HEK293 (cell line): ENCODE results near the gene LOXL4.

Experiments used
- CTCF ChIA-PET: fragments of 350-600 bp; formaldehyde crosslinking; extraction: SDS; loops from one replicate; lab custom pipeline; 2021; ENCODE audit warnings: antibody characterized with exemption; lab: Yijun Ruan, JAX
- POLR2A ChIA-PET: fragments of 300-600 bp; formaldehyde crosslinking; extraction: SDS; loops from one replicate; lab custom pipeline; 2020; ENCODE audit warnings: antibody characterized with exemption, inconsistent platforms; lab: Yijun Ruan, JAX
- H3K27ac ChIP-seq: fragments of 200-500 bp; sonication (Bioruptor generic); 2 replicates; pipeline ENCODE4 v1.5.1; 2014; ENCODE audit warnings: low read depth, low read length, control low read depth, inconsistent platforms; ENCODE audit errors: extremely low read depth
- H3K36me3 ChIP-seq, 2 experiments: fragments of 200-500 bp in 1 of 2; sonication (Bioruptor generic) in 1 of 2; 1 replicate in 1 of 2; 2 replicates in 1 of 2; pipeline ENCODE4 v1.5.1; 2014 to 2017; ENCODE audit warnings: inconsistent platforms in 2 of 2, low read length in 2 of 2; ENCODE audit not compliant: control insufficient read depth in 2 of 2, insufficient read depth in 1 of 2
- H3K4me1 ChIP-seq: fragments of 200-500 bp; sonication (Bioruptor generic); 2 replicates; pipeline ENCODE4 v1.5.1; 2014; ENCODE audit warnings: mild to moderate bottlenecking, low read length, inconsistent platforms; ENCODE audit not compliant: control insufficient read depth, insufficient read depth
- H3K4me3 ChIP-seq: 2 replicates; pipeline ENCODE4 v1.5.1; 2011; ENCODE audit warnings: low read depth, mild to moderate bottlenecking, control low read depth, low read length, moderate library complexity
- H3K9me3 ChIP-seq: fragments of 200-500 bp; sonication (Bioruptor generic); 2 replicates; pipeline ENCODE4 v1.5.1; 2014; ENCODE audit warnings: low read depth, low read length, inconsistent platforms; ENCODE audit not compliant: control insufficient read depth, insufficient read depth
- ATF2 ChIP-seq: fragments of 450-650 bp; formaldehyde crosslinking; IDR thresholded peaks from 2 replicates; pipeline ENCODE4 v1.5.1; 2016; ENCODE audit warnings: missing biosample characterization, missing genetic modification characterization, low read depth
- GLIS2 ChIP-seq: fragments of 450-650 bp; formaldehyde crosslinking; IDR thresholded peaks from 2 replicates; pipeline ENCODE4 v1.5.1; 2016; ENCODE audit warnings: missing biosample characterization, missing genetic modification characterization
- KLF8 ChIP-seq: fragments of 450-650 bp; formaldehyde crosslinking; IDR thresholded peaks from 2 replicates; pipeline ENCODE4 v1.5.1; 2016; ENCODE audit warnings: missing biosample characterization, missing genetic modification characterization
- SCRT1 ChIP-seq: fragments of 450-650 bp; formaldehyde crosslinking; IDR thresholded peaks from 2 replicates; pipeline ENCODE4 v1.5.1; 2016; ENCODE audit warnings: missing biosample characterization, missing genetic modification characterization, borderline replicate concordance
- ZFP3 ChIP-seq: fragments of 450-650 bp; formaldehyde crosslinking; IDR thresholded peaks from 2 replicates; pipeline ENCODE4 v1.5.1; 2016; ENCODE audit warnings: low read depth, missing biosample characterization, missing genetic modification characterization
- ZNF132 ChIP-seq: fragments of 450-650 bp; formaldehyde crosslinking; IDR thresholded peaks from 2 replicates; pipeline ENCODE4 v1.5.1; 2017; ENCODE audit warnings: missing biosample characterization, missing genetic modification characterization, borderline replicate concordance
- ZNF16 ChIP-seq: fragments of 450-650 bp; formaldehyde crosslinking; IDR thresholded peaks from 2 replicates; pipeline ENCODE4 v1.5.1; 2016; ENCODE audit warnings: low read depth, missing biosample characterization, missing genetic modification characterization
- ZNF175 ChIP-seq: fragments of 450-650 bp; formaldehyde crosslinking; IDR thresholded peaks from 2 replicates; pipeline ENCODE4 v1.5.1; 2016; ENCODE audit warnings: missing biosample characterization, missing genetic modification characterization
- ZNF266 ChIP-seq: fragments of 450-650 bp; formaldehyde crosslinking; IDR thresholded peaks from 2 replicates; pipeline ENCODE4 v1.5.1; 2016; ENCODE audit warnings: missing biosample characterization, missing genetic modification characterization, low read depth
- ZNF292 ChIP-seq: fragments of 450-650 bp; formaldehyde crosslinking; IDR thresholded peaks from 2 replicates; pipeline ENCODE4 v1.5.1; 2016; ENCODE audit warnings: low read depth, missing biosample characterization, missing genetic modification characterization, borderline replicate concordance
- ZNF37A ChIP-seq: fragments of 450-650 bp; IDR thresholded peaks from 2 replicates; pipeline ENCODE4 v1.5.1; 2018; ENCODE audit warnings: missing biosample characterization, missing genetic modification characterization
- ZNF501 ChIP-seq: fragments of 450-650 bp; formaldehyde crosslinking; IDR thresholded peaks from 2 replicates; pipeline ENCODE4 v1.5.1; 2016; ENCODE audit warnings: missing biosample characterization, missing genetic modification characterization
- ZNF510 ChIP-seq: fragments of 450-650 bp; formaldehyde crosslinking; IDR thresholded peaks from 2 replicates; pipeline ENCODE4 v1.5.1; 2018; ENCODE audit warnings: mild to moderate bottlenecking, missing genetic modification characterization, missing biosample characterization; ENCODE audit not compliant: insufficient replicate concordance
- ZNF549 ChIP-seq: fragments of 450-650 bp; IDR thresholded peaks from 2 replicates; pipeline ENCODE4 v1.5.1; 2018; ENCODE audit warnings: missing biosample characterization, missing genetic modification characterization, mild to moderate bottlenecking, inconsistent platforms, moderate library complexity
- ZNF561 ChIP-seq: fragments of 450-650 bp; IDR thresholded peaks from 2 replicates; pipeline ENCODE4 v1.5.1; 2018; ENCODE audit warnings: missing biosample characterization, missing genetic modification characterization, borderline replicate concordance
- ZNF660 ChIP-seq: fragments of 450-650 bp; IDR thresholded peaks from 2 replicates; pipeline ENCODE4 v1.5.1; 2018; ENCODE audit warnings: missing biosample characterization, mild to moderate bottlenecking, missing genetic modification characterization
- ZNF785 ChIP-seq: fragments of 450-650 bp; formaldehyde crosslinking; IDR thresholded peaks from 2 replicates; pipeline ENCODE4 v1.5.1; 2016; ENCODE audit warnings: missing biosample characterization, missing genetic modification characterization
- ZSCAN23 ChIP-seq: fragments of 450-650 bp; formaldehyde crosslinking; IDR thresholded peaks from 2 replicates; pipeline ENCODE4 v1.5.1; 2016; ENCODE audit warnings: missing biosample characterization, missing genetic modification characterization
- TF ChIP-seq, protein P1 (sequence below): fragments of 450-650 bp; formaldehyde crosslinking; IDR thresholded peaks from 2 replicates; pipeline ENCODE4 v1.5.1; 2016; ENCODE audit warnings: missing biosample characterization, missing genetic modification characterization
- TF ChIP-seq, protein P2 (sequence below): fragments of 450-650 bp; formaldehyde crosslinking; IDR thresholded peaks from 2 replicates; pipeline ENCODE4 v1.5.1; 2016; ENCODE audit warnings: missing biosample characterization, missing genetic modification characterization
- TF ChIP-seq, protein P3 (sequence below): fragments of 450-650 bp; formaldehyde crosslinking; IDR thresholded peaks from 2 replicates; pipeline ENCODE4 v1.5.1; 2016; ENCODE audit warnings: missing biosample characterization, missing genetic modification characterization
- TF ChIP-seq, protein P4 (sequence below): sonication (generic); formaldehyde crosslinking; IDR thresholded peaks from 2 replicates; pipeline ENCODE4 v1.8.1; 2022; ENCODE audit warnings: mild to moderate bottlenecking, moderate library complexity, missing genetic modification reagents

The LOXL4 gene

DNA sequence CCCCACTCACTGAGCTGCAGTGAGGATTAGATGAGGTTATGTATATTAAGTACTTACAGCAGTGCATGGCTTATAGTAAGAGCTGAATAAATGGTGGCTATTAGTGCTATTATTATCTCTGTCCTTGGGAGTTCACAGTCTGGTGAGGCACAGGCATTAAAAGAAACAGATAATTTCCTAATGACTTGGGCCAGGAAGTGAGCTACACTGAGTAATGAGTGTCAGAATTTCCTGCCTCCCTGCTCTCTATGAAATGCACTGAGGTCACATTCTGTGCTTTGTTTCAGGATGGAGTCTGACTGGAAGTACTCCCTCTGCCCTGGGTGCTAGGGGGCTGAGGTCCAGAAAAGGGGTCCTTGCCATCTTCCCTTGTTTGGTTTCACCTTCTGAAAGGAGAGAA lies 48.7 kb upstream of the LOXL4 start:
- H3K4me3 ChIP-seq = no peak overlapping the region
- ChIA-PET POLR2A (no interaction called here), CTCF (interaction anchor here (0.6 to 1.1 kb wide), 2 partner anchors 146 to 147 kb away, joined by 3 to 8 read pairs; no protein-coding TSS in a partner anchor)
- no peaks in the 10 kb centered on the region for H3K4me1 ChIP-seq
- no peaks in the 10 kb centered on the region for H3K9me3 ChIP-seq
- no peaks in the 10 kb centered on the region for H3K36me3 ChIP-seq
- no peak overlapping the region for H3K27ac ChIP-seq
- no peak for TF ChIP-seq ZNF175 (tag by site-specific recombination)
- no peak for TF ChIP-seq ZNF292 (tag by site-specific recombination)
- no peak for TF ChIP-seq ZFP3
- TF ChIP-seq ZSCAN23 = no peak
- TF ChIP-seq, protein P1, sequence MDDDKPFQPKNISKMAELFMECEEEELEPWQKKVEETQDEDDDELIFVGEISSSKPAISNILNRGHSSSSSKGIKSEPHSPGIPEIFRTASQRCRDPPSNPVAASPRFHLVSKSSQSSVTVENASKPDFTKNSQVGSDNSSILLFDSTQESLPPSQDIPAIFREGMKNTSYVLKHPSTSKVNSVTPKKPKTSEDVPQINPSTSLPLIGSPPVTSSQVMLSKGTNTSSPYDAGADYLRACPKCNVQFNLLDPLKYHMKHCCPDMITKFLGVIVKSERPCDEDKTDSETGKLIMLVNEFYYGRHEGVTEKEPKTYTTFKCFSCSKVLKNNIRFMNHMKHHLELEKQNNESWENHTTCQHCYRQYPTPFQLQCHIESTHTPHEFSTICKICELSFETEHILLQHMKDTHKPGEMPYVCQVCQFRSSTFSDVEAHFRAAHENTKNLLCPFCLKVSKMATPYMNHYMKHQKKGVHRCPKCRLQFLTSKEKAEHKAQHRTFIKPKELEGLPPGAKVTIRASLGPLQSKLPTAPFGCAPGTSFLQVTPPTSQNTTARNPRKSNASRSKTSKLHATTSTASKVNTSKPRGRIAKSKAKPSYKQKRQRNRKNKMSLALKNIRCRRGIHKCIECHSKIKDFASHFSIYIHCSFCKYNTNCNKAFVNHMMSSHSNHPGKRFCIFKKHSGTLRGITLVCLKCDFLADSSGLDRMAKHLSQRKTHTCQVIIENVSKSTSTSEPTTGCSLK = no peak
- TF ChIP-seq SCRT1 (tag by site-specific recombination) = no peak
- no peak for TF ChIP-seq ZNF16 (tag by site-specific recombination)
- no peak for TF ChIP-seq ZNF510 (tag by site-specific recombination)
- no peak for TF ChIP-seq ZNF266 (tag by site-specific recombination)
- TF ChIP-seq GLIS2 (tag by site-specific recombination) = no peak
- TF ChIP-seq ZNF660 (tag by site-specific recombination) = no peak

DNA sequence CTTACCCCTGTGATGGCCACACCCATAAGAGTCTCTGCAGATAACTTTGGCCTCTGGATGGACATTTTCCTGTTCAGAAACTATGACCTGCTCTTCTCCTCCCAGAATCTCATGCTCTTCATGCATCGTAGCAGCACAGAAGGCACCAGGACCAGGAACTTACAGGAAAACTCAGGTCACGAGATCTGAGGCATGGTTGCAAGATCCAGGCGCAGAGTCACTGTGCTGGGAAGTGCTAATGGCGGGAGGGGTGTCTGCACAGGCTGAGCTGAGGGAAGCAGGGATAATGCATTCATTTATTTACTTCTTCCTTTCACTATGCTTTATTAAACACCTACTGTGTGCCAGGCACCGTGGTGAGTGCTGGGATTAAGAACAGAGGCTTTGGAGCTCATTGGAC lies 48.2 kb upstream of the LOXL4 start:
- Histone ChIP-seq H3K9me3 (no peaks in the 10 kb centered on the region), H3K4me3 (no peak overlapping the region), H3K4me1 (no peaks in the 10 kb centered on the region), H3K27ac (no peak overlapping the region), H3K36me3 (no peaks in the 10 kb centered on the region)
- ChIA-PET POLR2A (no interaction called here), CTCF (interaction anchor here (0.7 kb wide), 1 partner anchor 51 kb away, joined by 3 read pairs; no protein-coding TSS in a partner anchor)
- TF ChIP-seq, protein P2, sequence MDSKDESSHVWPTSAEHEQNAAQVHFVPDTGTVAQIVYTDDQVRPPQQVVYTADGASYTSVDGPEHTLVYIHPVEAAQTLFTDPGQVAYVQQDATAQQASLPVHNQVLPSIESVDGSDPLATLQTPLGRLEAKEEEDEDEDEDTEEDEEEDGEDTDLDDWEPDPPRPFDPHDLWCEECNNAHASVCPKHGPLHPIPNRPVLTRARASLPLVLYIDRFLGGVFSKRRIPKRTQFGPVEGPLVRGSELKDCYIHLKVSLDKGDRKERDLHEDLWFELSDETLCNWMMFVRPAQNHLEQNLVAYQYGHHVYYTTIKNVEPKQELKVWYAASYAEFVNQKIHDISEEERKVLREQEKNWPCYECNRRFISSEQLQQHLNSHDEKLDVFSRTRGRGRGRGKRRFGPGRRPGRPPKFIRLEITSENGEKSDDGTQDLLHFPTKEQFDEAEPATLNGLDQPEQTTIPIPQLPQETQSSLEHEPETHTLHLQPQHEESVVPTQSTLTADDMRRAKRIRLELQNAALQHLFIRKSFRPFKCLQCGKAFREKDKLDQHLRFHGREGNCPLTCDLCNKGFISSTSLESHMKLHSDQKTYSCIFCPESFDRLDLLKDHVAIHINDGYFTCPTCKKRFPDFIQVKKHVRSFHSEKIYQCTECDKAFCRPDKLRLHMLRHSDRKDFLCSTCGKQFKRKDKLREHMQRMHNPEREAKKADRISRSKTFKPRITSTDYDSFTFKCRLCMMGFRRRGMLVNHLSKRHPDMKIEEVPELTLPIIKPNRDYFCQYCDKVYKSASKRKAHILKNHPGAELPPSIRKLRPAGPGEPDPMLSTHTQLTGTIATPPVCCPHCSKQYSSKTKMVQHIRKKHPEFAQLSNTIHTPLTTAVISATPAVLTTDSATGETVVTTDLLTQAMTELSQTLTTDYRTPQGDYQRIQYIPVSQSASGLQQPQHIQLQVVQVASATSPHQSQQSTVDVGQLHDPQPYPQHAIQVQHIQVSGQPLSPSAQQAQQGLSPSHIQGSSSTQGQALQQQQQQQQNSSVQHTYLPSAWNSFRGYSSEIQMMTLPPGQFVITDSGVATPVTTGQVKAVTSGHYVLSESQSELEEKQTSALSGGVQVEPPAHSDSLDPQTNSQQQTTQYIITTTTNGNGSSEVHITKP (tag by site-specific recombination) = peak; percentile 36; the same call in 1 of the 2 replicates
- TF ChIP-seq ZNF561 (tag by site-specific recombination) (no peak), ZNF132 (no peak)

DNA sequence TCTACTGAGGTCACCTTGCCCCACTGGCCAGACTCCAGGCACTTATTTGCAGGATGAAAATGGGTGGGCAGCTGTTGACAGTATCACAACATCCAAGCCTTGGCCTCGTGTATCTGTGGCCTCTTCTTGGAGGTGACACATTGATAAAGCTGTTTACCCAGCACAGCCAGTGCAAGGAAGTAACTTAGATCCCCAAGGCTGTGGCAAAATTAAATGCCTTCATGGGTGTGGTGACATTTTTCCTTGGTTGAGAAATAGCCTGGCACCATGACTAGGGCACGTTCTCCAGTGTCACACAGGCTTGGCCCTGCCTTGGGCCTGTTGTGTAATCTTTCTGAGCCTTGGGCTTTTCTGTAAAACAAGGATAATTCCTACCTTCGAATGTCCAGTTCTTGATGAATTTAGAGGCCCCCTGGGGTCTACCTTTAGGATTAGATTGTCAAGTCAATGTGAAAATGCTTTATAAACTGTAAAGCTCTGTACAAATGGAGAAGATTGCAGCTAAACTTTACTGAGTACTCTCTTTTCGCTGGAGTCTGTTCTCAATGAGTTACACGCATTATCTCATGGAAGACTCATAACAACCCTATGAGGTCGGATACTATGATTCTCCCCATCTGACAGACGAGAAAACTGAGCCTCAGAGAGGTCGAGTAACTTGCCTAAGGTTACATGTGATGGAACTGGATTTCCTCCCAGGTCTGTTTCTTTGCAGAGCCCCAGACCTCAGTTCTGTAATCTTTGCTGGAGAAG lies 46.7 kb upstream of the LOXL4 start:
- Histone ChIP-seq H3K27ac (no peak overlapping the region), H3K4me1 (no peaks in the 10 kb centered on the region), H3K9me3 (no peaks in the 10 kb centered on the region), H3K36me3 (no peaks in the 10 kb centered on the region), H3K4me3 (no peak overlapping the region)
- ChIA-PET POLR2A (no interaction called here), CTCF (interaction anchor here (0.6 to 2.6 kb wide), 2 partner anchors 144 to 151 kb away, joined by 3 to 17 read pairs; no protein-coding TSS in a partner anchor)
- TF ChIP-seq KLF8 (tag by site-specific recombination) (no peak), ZNF549 (tag by site-specific recombination) (no peak), ZNF37A (tag by site-specific recombination) (no peak), ZNF501 (tag by site-specific recombination) (no peak), ZNF660 (tag by site-specific recombination) (no peak), ATF2 (no peak), ZNF785 (no peak)
- TF ChIP-seq, protein P3, sequence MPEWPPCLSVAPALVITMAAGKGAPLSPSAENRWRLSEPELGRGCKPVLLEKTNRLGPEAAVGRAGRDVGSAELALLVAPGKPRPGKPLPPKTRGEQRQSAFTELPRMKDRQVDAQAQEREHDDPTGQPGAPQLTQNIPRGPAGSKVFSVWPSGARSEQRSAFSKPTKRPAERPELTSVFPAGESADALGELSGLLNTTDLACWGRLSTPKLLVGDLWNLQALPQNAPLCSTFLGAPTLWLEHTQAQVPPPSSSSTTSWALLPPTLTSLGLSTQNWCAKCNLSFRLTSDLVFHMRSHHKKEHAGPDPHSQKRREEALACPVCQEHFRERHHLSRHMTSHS (tag by site-specific recombination) = no peak
- TF ChIP-seq, protein P4, sequence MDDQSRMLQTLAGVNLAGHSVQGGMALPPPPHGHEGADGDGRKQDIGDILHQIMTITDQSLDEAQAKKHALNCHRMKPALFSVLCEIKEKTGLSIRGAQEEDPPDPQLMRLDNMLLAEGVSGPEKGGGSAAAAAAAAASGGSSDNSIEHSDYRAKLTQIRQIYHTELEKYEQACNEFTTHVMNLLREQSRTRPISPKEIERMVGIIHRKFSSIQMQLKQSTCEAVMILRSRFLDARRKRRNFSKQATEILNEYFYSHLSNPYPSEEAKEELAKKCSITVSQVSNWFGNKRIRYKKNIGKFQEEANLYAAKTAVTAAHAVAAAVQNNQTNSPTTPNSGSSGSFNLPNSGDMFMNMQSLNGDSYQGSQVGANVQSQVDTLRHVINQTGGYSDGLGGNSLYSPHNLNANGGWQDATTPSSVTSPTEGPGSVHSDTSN (CRISPR knock-in tag) = no peak
